Nucleus accumbens (tissue), 56 donors: ENCODE results near the gene SPARC.
"Not testable (repeated sequence)": the region's sequence is repeated elsewhere in the genome, so short reads cannot be mapped to it uniquely, and the experiment has no call there.

Experiments
- DNase-seq, 56 donors: peaks; one replicate each; lab custom pipeline; 2025; lab: John Stamatoyannopoulos, UW

The SPARC gene, protein sequence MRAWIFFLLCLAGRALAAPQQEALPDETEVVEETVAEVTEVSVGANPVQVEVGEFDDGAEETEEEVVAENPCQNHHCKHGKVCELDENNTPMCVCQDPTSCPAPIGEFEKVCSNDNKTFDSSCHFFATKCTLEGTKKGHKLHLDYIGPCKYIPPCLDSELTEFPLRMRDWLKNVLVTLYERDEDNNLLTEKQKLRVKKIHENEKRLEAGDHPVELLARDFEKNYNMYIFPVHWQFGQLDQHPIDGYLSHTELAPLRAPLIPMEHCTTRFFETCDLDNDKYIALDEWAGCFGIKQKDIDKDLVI

DNA sequence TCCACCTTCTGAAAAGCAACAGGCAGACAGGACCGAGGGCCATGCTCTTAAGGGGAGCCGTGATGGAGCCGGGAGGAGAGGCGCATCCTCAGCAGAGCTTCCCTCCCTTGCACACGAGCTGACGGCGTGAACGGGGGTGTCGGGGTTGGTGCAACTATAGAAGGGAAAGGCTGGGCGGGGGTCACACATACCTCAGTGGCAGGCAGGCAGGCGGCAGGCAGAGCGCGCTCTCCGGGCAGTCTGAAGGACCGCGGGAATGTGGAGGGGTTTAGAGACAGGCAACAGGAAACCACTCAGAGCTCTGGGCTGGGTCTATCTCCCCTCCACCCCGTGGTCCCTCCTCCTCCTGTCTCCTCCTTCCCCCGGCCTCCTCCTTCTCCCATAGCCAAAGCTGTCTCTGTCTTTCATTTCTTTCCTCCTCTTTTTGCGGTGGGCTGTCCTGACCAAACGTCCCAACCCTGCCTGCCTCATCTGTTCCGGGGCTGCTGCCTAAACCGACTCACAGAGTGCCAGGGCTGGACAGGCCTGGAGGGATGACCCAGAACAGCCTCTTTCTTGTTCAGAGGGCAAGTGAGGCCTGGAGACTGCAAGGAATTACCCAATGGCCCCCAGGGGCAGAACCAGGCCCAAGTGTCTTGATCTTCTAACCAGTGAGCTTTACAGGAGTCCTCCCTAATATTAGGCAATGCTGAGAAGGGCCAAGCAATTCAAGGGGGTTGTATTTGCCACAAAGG is at the start of gene SPARC:
Gene SPARC (minus strand): TSS at position 242 of the 734 bp plus-strand sequence. CDS start 10,727 bp downstream, outside the sequence.
- DNase-seq, result peak in 53 of 56 donors; percentile 23 to 81 (median 61)

DNA sequence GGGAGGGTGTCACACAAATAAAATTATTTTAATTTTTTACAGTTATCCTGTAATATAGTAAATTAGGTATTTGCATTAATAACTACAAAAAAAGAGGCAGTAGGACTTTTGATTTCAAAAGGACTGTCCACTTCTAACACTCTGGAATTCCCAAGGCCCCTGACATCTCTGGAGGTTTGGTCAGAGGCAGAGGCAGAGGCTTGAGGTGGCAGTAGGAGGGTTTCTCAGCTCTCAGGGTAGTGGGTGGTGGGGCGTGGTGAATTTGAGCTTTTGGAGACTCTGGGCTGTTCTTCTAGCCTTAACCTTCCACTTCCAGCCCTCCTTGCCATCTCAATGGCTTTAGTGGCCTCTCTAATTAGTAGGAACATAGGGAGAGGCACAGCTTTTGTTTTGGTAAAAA is 48.9 kb upstream of the SPARC start:
- no peak for DNase-seq

- DNase-seq, result no peak
These were observed 47.3 kb upstream of the SPARC start for GRCh38 chr5:151734064-151734408.

DNA sequence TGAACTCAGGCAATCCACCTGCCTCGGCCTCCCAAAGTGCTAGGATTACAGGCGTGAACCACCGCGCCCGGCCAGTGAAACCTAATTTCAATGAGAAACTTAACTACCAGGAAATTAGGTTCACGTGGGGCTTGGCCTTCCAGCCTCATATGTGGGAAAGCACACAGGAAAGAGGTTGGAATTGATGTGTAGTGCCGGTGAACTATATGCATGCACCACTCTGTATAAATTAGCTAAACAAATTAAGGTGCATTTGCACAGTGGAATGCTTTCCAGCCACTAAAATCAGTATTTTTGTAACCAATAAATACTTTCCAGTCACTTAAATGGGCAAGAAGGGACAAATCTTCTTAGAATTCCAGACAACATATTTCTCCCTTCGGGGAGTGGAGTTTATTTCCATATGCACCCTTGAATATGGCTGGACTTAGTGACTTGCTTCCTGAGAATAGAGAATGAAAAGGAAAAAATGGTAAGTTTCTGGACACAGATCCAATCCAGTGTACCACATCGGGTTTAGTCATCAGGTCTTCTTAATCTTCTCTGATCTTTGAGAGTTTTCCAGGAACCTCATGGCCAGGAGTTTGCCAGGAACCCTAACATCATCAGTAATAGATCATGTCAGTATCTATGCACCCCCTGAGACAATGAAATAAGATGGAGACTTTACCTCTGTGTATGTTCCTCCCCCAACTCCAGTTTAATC is 46.8 kb upstream of the SPARC start:
- DNase-seq, result no peak

GRCh38 chr5:151730381-151730780 is 43.7 kb upstream of the SPARC start:
- no peak for DNase-seq

DNA sequence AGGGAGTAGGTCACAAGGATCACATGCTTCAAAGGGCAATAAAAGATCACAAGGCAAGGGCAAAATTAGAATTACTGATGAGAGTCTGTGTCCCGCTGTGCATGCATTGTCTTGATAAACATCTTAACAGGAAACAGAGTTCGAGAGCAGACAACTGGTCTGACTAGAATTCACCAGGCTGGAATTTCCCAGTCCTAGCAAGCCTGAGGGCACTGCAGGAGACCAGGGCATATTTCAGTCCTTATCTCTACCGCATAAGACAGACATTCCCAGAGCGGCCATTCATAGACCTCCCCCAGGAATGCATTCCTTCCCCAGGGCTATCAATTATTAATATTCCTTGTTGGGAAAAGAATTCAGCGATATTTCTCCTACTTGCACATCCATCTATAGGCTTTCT is 42.9 kb upstream of the SPARC start:
- DNase-seq, result not testable (repeated sequence)

DNA sequence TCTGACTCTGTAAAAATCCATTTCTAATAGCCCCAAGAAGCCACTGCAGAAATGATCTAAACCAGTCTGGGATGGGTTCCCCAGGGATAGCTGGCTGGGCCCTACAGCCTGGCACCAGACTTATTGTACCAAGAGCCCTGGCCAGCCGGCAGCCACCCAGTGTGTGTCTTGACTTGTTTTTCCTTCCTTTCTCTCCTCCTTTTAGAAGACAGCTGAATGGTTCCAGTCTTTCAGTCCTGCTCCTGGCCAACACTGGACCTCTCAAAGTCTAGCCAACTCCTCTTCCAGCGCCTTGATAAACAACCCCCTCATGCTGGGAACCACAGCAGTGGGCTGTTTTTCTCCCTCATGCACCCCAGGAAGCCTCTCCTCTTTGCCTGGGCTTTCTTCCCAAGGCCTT is 37.6 kb upstream of the SPARC start:
- peak in 40 of 56 donors; percentile 3 to 81 (median 42) for DNase-seq

- no peak for DNase-seq
These were observed 35.8 kb upstream of the SPARC start for GRCh38 chr5:151722546-151722945.

- DNase-seq, result no peak
These were observed 35.2 kb upstream of the SPARC start for GRCh38 chr5:151721812-151722391.

GRCh38 chr5:151721087-151721646 is 34.5 kb upstream of the SPARC start:
- no peak for DNase-seq

DNA sequence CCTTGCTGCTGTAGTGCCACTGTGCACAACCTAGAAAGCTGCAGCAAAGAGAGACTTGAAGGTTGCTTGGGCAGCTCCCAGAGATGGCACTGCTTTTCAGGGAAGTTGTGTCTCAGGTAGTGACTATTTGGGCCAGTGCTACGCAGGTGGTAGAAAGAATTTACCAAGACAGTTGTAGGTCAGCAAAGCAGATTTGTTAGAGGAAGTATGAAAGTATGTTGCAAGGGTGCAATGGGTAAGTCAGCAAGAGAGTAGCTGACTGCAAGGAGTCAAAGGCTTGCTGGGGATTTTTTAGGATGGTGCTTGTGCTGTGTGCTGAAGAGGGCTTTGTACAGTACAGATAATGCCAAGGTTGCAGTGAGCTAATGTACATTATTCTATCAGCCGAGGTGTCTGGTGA is 33.5 kb upstream of the SPARC start:
- no peak for DNase-seq

DNA sequence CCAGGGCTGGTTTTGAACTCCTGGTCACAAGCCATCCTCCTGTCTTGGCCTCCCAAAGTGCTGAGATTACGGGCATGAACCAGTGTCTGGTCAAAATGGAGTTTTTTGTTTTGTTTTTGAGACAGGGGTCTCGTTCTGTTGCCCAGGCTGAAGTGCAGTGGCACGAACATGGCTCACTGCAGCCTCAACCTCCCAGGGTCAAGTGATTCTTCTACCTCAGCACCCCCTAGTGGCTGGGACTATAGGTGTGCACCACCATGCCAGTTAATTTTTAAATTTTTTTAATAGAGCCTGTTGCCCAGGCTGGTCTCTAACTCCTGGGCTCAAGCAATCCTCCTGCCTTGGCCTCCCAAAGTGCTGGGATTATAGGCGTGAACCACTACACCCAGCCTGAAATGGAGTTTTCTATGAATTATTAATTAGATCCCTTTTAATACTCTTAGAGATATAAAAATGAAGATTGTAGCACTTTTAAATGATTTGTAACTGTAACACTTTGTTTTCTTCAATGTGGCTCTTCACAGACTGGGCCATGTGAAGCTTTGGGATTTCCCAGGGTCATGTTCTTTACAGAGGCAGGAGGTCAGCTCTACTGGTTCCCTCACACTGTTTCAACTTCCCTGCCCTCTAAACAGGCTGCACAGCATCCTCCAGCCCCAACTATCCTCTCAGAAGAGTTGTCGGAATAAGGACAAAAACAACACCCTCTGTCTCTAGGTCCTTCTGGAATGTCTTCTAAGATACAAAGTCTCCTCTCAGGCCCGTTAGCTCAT is 32.7 kb upstream of the SPARC start:
- peak in 13 of 56 donors; percentile 7 to 44 (median 13) for DNase-seq

DNA sequence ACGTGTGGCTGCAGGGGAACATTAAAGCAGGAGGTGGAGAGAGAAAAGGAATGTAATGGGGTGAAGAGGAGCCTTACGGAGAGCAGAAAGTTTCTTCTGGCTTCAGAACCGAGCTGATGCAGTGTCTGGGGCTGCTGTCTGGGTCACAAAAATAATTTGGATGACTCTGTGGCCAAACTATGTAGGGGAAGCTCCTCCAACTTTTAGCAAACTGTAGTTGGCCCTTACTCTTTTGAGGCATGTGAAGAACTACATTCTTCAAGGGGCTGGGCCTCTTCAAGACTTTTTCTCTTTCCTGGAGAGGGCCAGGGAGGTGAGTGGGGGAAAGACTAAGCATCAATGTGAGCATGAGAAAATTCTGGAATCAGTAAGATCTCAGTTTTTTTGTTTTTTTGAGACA is 31.9 kb upstream of the SPARC start:
- no peak for DNase-seq

DNA sequence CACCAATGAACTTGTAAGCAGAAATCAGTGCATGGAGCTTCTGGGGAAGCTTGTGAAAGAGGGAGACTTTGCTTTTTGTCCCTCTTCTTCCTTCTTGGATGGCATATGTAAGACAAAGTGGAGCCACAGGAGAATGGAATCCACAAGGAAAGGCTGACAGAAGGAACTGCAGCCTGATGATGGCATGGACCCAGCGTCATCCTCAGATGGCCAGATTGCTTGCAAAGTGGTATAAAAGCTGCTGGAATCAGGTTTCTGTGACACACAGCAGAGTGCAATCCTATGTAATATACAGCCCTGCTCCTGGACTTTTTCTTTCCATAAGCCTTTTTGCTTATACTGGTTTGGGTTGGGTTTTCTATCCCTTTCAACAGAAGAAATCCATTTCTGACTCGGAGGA is 31.4 kb upstream of the SPARC start:
- no peak for DNase-seq

DNA sequence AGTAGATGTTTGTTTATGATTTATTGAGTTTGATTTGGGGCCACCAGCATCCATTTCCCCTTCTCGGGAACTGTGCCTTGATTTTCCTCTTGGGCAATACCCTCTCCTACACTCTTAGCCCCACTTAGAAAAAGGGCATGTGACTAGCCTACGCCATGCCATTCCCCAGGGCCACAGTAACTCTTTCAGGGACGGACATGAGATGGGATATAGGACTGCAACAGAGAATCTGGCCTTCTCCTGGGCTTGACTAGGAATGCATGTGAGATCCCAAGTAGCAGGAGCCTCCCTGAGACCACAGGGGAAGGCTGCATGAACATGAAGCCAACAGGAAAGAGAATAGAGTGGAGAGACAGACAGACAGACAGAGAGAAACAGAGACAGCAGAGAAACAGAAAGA is 30.7 kb upstream of the SPARC start:
- no peak for DNase-seq

GRCh38 chr5:151709109-151709735 is 22.5 kb upstream of the SPARC start:
- DNase-seq, result no peak

GRCh38 chr5:151708126-151708525 is 21.4 kb upstream of the SPARC start:
- no peak for DNase-seq

- no peak for DNase-seq
These were observed 20.9 kb upstream of the SPARC start for GRCh38 chr5:151707567-151707966.

- DNase-seq, result no peak
These were observed 20.2 kb upstream of the SPARC start for GRCh38 chr5:151706906-151707305.

DNA sequence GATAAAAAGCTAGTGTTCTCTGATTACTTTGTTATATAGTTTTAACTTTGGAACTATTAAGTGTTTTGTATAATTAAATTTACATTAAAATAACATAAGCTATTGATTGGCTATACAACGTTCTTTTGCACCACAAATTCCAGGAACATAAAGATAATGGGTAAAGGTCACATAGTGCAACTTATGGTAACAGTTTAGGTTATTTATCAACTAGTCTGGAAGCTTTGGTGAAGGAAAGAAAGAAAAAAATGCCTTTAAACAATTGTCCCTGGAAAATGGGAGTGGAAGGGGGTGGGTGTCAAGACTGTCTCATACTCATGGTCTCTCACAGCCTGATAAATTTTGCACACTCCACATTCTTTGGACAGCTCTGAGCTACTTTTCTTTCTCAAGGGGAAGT is 17.1 kb upstream of the SPARC start:
- DNase-seq, result no peak
